GM12878 (cell line): ENCODE data around the gene SPINT1. TPM values are rescaled to one million over a fixed set of nuclear protein-coding genes. Genes with fewer than 3 reads are reported as not detected.

Experiments used
- ATF7 ChIP-seq: fragments of 450-650 bp; IDR thresholded peaks from 2 replicates; pipeline ENCODE4 v1.6.1; 2016; ENCODE audit warnings: low read depth, mild to moderate bottlenecking
- CHD2 ChIP-seq: IDR thresholded peaks from 2 replicates; pipeline ENCODE4 v1.6.1; 2011; ENCODE audit warnings: low read depth, low read length, improper control_type of control experiment, borderline replicate concordance
- CHD4 ChIP-seq: fragments of 200-600 bp; sonication (generic); IDR thresholded peaks from 2 replicates; pipeline ENCODE4 v1.6.1; 2016; ENCODE audit warnings: mild to moderate bottlenecking
- DPF2 ChIP-seq: fragments of 450-650 bp; IDR thresholded peaks from 2 replicates; pipeline ENCODE4 v1.6.1; 2017; ENCODE audit warnings: mild to moderate bottlenecking
- EED ChIP-seq: sonication (generic); IDR thresholded peaks from 2 replicates; pipeline ENCODE4 v1.6.1; 2016; ENCODE audit warnings: antibody characterized with exemption, low read depth
- EGR1 ChIP-seq, 2 experiments: IDR thresholded peaks; 1 replicate in 1 of 2; 2 replicates in 1 of 2; pipeline ENCODE4 v1.6.1; 2011 to 2012; ENCODE audit warnings: low read depth in 2 of 2, low read length in 2 of 2, borderline replicate concordance in 1 of 2, mild to moderate bottlenecking in 1 of 2, moderate library complexity in 1 of 2
- ESRRA ChIP-seq: IDR thresholded peaks from 2 replicates; pipeline ENCODE4 v1.6.1; 2012; ENCODE audit warnings: mild to moderate bottlenecking, low read length, improper control_type of control experiment
- EZH2 ChIP-seq: IDR thresholded peaks from 2 replicates; pipeline ENCODE4 v1.6.1; 2012; ENCODE audit warnings: low read depth, mild to moderate bottlenecking, control low read depth, inconsistent platforms, low read length, borderline replicate concordance; ENCODE audit not compliant: control insufficient read depth
- FOXM1 ChIP-seq: IDR thresholded peaks from 2 replicates; pipeline ENCODE4 v1.6.1; 2012; ENCODE audit warnings: low read depth, mild to moderate bottlenecking, inconsistent platforms, low read length, moderate library complexity
- HDAC6 ChIP-seq: fragments of 200-600 bp; sonication (generic); IDR thresholded peaks from one replicate; pipeline ENCODE4 v1.8.0; 2017; ENCODE audit warnings: antibody characterized with exemption; ENCODE audit not compliant: unreplicated experiment
- HSF1 ChIP-seq: fragments of 150-350 bp; IDR thresholded peaks from 2 replicates; pipeline ENCODE4 v1.6.1; 2014; ENCODE audit warnings: mild to moderate bottlenecking, low read depth, low read length
- IRF5 ChIP-seq: fragments of 450-650 bp; IDR thresholded peaks from 2 replicates; pipeline ENCODE4 v1.6.1; 2017; ENCODE audit warnings: borderline replicate concordance
- JUND ChIP-seq: IDR thresholded peaks from 2 replicates; pipeline ENCODE4 v1.6.1; 2012; ENCODE audit warnings: low read depth, mild to moderate bottlenecking, low read length, improper control_type of control experiment, moderate library complexity
- KLF5 ChIP-seq: fragments of 450-650 bp; IDR thresholded peaks from 2 replicates; pipeline ENCODE4 v1.6.1; 2014; ENCODE audit warnings: mild to moderate bottlenecking; ENCODE audit not compliant: partially characterized antibody
- MTA3 ChIP-seq: IDR thresholded peaks from 2 replicates; pipeline ENCODE4 v1.6.1; 2012; ENCODE audit warnings: low read length, inconsistent platforms, borderline replicate concordance
- MYB ChIP-seq: fragments of 150-350 bp; IDR thresholded peaks from 2 replicates; pipeline ENCODE4 v1.6.1; 2014; ENCODE audit warnings: mild to moderate bottlenecking, low read depth, low read length, borderline replicate concordance
- NFYB ChIP-seq: IDR thresholded peaks from 2 replicates; pipeline ENCODE4 v1.6.1; 2011; ENCODE audit warnings: low read depth, mild to moderate bottlenecking, low read length, improper control_type of control experiment, moderate library complexity; ENCODE audit not compliant: insufficient read depth
- NR2C2 ChIP-seq: IDR thresholded peaks from 2 replicates; pipeline ENCODE4 v1.6.1; 2011; ENCODE audit warnings: borderline replicate concordance, low read depth; ENCODE audit not compliant: control insufficient read depth, insufficient read length
- NRF1 ChIP-seq: conservative IDR thresholded peaks from 2 replicates; pipeline ENCODE4 v1.6.1; 2011; ENCODE audit warnings: mild to moderate bottlenecking, low read depth, low read length, improper control_type of control experiment
- RCOR1 ChIP-seq: conservative IDR thresholded peaks from 2 replicates; pipeline ENCODE4 v1.6.1; 2012; ENCODE audit warnings: low read depth, low read length, improper control_type of control experiment
- SMAD1 ChIP-seq: fragments of 450-650 bp; IDR thresholded peaks from 2 replicates; pipeline ENCODE4 v1.6.1; 2018; ENCODE audit warnings: mild to moderate bottlenecking, low read depth; ENCODE audit not compliant: partially characterized antibody
- SPI1 ChIP-seq: IDR thresholded peaks from 2 replicates; pipeline ENCODE4 v1.6.1; 2011; ENCODE audit warnings: low read depth, mild to moderate bottlenecking, low read length, moderate library complexity, borderline replicate concordance; ENCODE audit not compliant: insufficient read depth
- STAT1 ChIP-seq: fragments of 450-650 bp; conservative IDR thresholded peaks from 2 replicates; pipeline ENCODE4 v1.6.1; 2014; ENCODE audit warnings: antibody characterized with exemption, mild to moderate bottlenecking
- USF2 ChIP-seq: IDR thresholded peaks from 2 replicates; pipeline ENCODE4 v1.6.1; 2011; ENCODE audit warnings: low read depth, low read length, improper control_type of control experiment, borderline replicate concordance
- ZNF207 ChIP-seq: fragments of 450-650 bp; IDR thresholded peaks from 2 replicates; pipeline ENCODE4 v1.6.1; 2014; ENCODE audit warnings: antibody characterized with exemption, mild to moderate bottlenecking, borderline replicate concordance
- ZNF274 ChIP-seq: IDR thresholded peaks from one replicate; pipeline ENCODE4 v1.8.0; 2011; ENCODE audit not compliant: insufficient read length, insufficient read depth
- polyA plus RNA-seq, 11 experiments: library from polyadenylated mRNA; depleted of rRNA in 4 of 11; unstranded in 6 of 11; stranded (reverse) in 5 of 11; fragments of >200 nt; fragmentation: Nextera tagmentation in 4 of 11; fragmentation: Illumina TruSeq in 1 of 11; extraction: Ambion mirVana in 4 of 11; extraction: Trizol in 1 of 11; gene quantifications; 1 replicate in 1 of 11; 2 replicates in 10 of 11; pipeline versions ENCODE4 v1.2.1 to v1.2.3, GENCODE V29; 2011 to 2016; ENCODE audit warnings: inconsistent platforms in 2 of 11, missing spikeins in 2 of 11, low read depth in 1 of 11
- total RNA-seq, 4 experiments: library from RNA; depleted of rRNA in 3 of 4; stranded (reverse); fragments of >200 nt in 3 of 4; fragmentation: Illumina TruSeq in 1 of 4; extraction: Trizol in 1 of 4; gene quantifications; 2 replicates each; pipeline versions ENCODE4 v1.2.1 to v1.2.3, GENCODE V29; 2013 to 2021
- TF ChIP-seq, protein P1 (sequence below): IDR thresholded peaks from 2 replicates; pipeline ENCODE4 v1.6.1; 2012; ENCODE audit warnings: low read length, inconsistent platforms

SPINT1 gene
- total and polyA plus RNA-seq, 10 of the 15 experiments (the other 5 are each of a cell fraction or from before 2014, with no cell fraction given), result 3.5 to 28.6 (median 10.2) TPM

- TF ChIP-seq NRF1 (no peak), SPI1 (peak; percentile 98), MTA3 (no peak), CHD2 (peak; percentile 68), NFYB (no peak), NR2C2 (no peak), ZNF207 (no peak), EED (peak; percentile 58), IRF5 (no peak), SMAD1 (no peak), USF2 (no peak), EGR1 (IDR thresholded peaks at IDR 0.05; ENCODE audit: borderline replicate concordance in 1 of 2, low read depth in 2 of 2, low read length in 2 of 2) (no peak), HDAC6 (no peak), DPF2 (peak; percentile 46; the same call in 1 of the 2 replicates), KLF5 (no peak), CHD4 (no peak), ATF7 (peak; percentile 55), JUND (no peak), MYB (no peak), ZNF274 (no peak), ESRRA (no peak), HSF1 (0 out of 2 replicates have a peak, but pooled peaks have one; percentile 25), EZH2 (no peak), RCOR1 (no peak), FOXM1 (no peak), STAT1 (no peak)
- TF ChIP-seq, protein P1, sequence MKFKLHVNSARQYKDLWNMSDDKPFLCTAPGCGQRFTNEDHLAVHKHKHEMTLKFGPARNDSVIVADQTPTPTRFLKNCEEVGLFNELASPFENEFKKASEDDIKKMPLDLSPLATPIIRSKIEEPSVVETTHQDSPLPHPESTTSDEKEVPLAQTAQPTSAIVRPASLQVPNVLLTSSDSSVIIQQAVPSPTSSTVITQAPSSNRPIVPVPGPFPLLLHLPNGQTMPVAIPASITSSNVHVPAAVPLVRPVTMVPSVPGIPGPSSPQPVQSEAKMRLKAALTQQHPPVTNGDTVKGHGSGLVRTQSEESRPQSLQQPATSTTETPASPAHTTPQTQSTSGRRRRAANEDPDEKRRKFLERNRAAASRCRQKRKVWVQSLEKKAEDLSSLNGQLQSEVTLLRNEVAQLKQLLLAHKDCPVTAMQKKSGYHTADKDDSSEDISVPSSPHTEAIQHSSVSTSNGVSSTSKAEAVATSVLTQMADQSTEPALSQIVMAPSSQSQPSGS, result no peak
These were observed 3.5 kb downstream of the SPINT1 start (continued) for GRCh38 chr15:40847223-40847961.
